Adrenal gland (tissue), 12 donors: ENCODE measurements around the gene PAFAH1B2. TPM values are rescaled to one million over a fixed set of nuclear protein-coding genes. Genes with fewer than 3 reads are reported as not detected.

Experiments used
- DNase-seq, 7 donors: peaks; one replicate each; pipeline ENCODE4 v3.0.0-alpha.2; 2019 to 2020
- H3K27ac ChIP-seq, 5 donors: fragments of 200-600 bp; sonication (generic) in 4 of 5; 1 replicate in 3 of 5; 2 replicates in 2 of 5; pipeline versions ENCODE4 v1.5.1 to v1.8.0; 2016 to 2020; ENCODE audit warnings: mild to moderate bottlenecking in 1 of 5
- H3K27me3 ChIP-seq: fragments of 200-600 bp; 2 replicates; pipeline ENCODE4 v1.8.0; 2021
- H3K36me3 ChIP-seq, 2 donors: fragments of 200-600 bp; replicated peaks in 1 of 2; 1 replicate in 1 of 2; 2 replicates in 1 of 2; pipeline versions ENCODE4 v1.5.1 to v1.8.0; 2018 to 2022
- H3K4me1 ChIP-seq, 2 donors: fragments of 200-600 bp; replicated peaks in 1 of 2; 1 replicate in 1 of 2; 2 replicates in 1 of 2; pipeline versions ENCODE4 v1.5.1 to v1.8.0; 2018 to 2021
- H3K4me3 ChIP-seq, 4 donors: fragments of 200-600 bp; sonication (generic) in 3 of 4; one replicate each; pipeline ENCODE4 v1.5.1; 2016 to 2018
- H3K9me3 ChIP-seq, 3 donors: fragments of 200-600 bp; sonication (generic) in 1 of 3; replicated peaks in 1 of 3; 1 replicate in 2 of 3; 2 replicates in 1 of 3; pipeline versions ENCODE4 v1.5.1 to v1.8.0; 2016 to 2021
- POLR2A ChIP-seq, 2 donors: fragments of 450-650 bp; IDR thresholded peaks; one replicate each; pipeline ENCODE4 v1.6.1; 2017; ENCODE audit warnings: antibody characterized with exemption in 2 of 2, mild to moderate bottlenecking in 2 of 2, moderate library complexity in 1 of 2
- WGBS, 4 donors: extraction: QIAGEN DNeasy Blood & Tissue Kit in 2 of 4; methylation state at CpG; one replicate each; pipeline versions ENCODE4 v1.1.5 to v1.1.7; 2013 to 2017; 5-methylcytosine and 5-hydroxymethylcytosine counted together
- intact Hi-C, 2 donors: fragments of 100-400 bp; cut with DNase I; formaldehyde crosslinking; loops; one replicate each; pipeline versions ENCODE4 v1.14.1 to v1.15.0; 2022 to 2023
- polyA plus RNA-seq, 3 donors: library from polyadenylated mRNA; stranded (reverse); fragments of 200-250 nt in 2 of 3; fragments of 350-450 nt in 1 of 3; fragmentation: Illumina TruSeq in 1 of 3; extraction: RNeasy Lipid Tissue Mini Kit (QIAGEN cat#74804) in 1 of 3; gene quantifications; one replicate each; pipeline ENCODE4 v1.2.3, GENCODE V29; 2013 to 2014
- total RNA-seq, 9 donors: library from RNA; depleted of rRNA in 4 of 9; stranded (reverse); fragments of >200 nt in 4 of 9; fragments of 120-200 nt in 1 of 9; fragmentation: NEBNext Ultra II Directional in 1 of 9; extraction: Animal tissue kit (Norgen Biotek cat#: 25700) in 1 of 9; gene quantifications; one replicate each; pipeline versions ENCODE4 v1.1.0 to v1.2.4, GENCODE V29; 2013 to 2023
- TF ChIP-seq, protein P1 (sequence below), 6 experiments: fragments of 450-650 bp in 4 of 6; fragments of 200-600 bp in 2 of 6; sonication (generic) in 1 of 6; IDR thresholded peaks; 1 replicate in 5 of 6; 2 replicates in 1 of 6; pipeline versions ENCODE4 v1.5.1 to v1.8.0; 2016 to 2021; ENCODE audit warnings: antibody characterized with exemption in 6 of 6, mild to moderate bottlenecking in 2 of 6, moderate library complexity in 1 of 6
- donor health status: healthy with polysubstance abuse.
- donor health status: Bipolar disorder and iron deficiency.
- donor health status: DM: yes; HTN: yes; CAD: no.
- donor health status: DM: no; HTN: no; CAD: no.
- donor health status: DM: no; HTN: no; CAD: no.
- donor health status: DM: yes; HTN: yes; CAD: no.

PAFAH1B2 gene
- total and polyA plus RNA-seq, 12 donors, result 19.6 to 144 (median 94.4) TPM

DNA sequence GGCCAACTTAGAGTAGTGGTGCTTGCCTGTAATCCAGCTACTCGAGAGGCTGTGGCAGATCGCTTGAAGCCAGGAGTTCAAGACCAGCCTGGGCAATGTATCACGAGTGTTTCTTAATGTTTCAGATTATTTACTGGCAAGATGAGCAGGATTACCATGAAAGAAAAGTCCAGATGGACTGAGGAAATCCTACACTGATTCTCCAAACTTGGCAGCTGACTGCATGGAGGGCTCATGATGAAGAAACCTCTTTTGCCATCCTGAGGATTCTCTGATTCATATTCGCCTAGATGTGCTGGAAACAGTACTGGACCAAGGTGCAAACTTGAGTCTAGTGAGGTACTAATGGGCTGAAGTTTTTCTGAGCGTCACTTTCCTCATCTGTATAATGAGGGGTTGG lies 31.7 kb downstream of the PAFAH1B2 start:
- 84 to 90% (median 86%) methylated on average over 5 of the region's 5 CpGs for WGBS, 4 donors
- no peak for DNase-seq
- H3K4me3 ChIP-seq, result no peak overlapping the region
- intact Hi-C loops, result no loop called here
- no peaks in the 10 kb centered on the region for H3K27me3 ChIP-seq
- TF ChIP-seq, protein P1, sequence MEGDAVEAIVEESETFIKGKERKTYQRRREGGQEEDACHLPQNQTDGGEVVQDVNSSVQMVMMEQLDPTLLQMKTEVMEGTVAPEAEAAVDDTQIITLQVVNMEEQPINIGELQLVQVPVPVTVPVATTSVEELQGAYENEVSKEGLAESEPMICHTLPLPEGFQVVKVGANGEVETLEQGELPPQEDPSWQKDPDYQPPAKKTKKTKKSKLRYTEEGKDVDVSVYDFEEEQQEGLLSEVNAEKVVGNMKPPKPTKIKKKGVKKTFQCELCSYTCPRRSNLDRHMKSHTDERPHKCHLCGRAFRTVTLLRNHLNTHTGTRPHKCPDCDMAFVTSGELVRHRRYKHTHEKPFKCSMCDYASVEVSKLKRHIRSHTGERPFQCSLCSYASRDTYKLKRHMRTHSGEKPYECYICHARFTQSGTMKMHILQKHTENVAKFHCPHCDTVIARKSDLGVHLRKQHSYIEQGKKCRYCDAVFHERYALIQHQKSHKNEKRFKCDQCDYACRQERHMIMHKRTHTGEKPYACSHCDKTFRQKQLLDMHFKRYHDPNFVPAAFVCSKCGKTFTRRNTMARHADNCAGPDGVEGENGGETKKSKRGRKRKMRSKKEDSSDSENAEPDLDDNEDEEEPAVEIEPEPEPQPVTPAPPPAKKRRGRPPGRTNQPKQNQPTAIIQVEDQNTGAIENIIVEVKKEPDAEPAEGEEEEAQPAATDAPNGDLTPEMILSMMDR (IDR thresholded peaks at IDR 0.05), result no peak
- no peak for TF ChIP-seq POLR2A (IDR thresholded peaks at IDR 0.05)
- peaks cover 0 to 4% of the 10 kb centered on the region in 2 donors for H3K36me3 ChIP-seq
- H3K27ac ChIP-seq, result no peak overlapping the region
- peaks cover 20 to 47% of the 10 kb centered on the region in 2 donors for H3K4me1 ChIP-seq
- no peaks in the 10 kb centered on the region for H3K9me3 ChIP-seq

- TF ChIP-seq POLR2A (IDR thresholded peaks at IDR 0.05), result no peak
- TF ChIP-seq, protein P1 (IDR thresholded peaks at IDR 0.05), result no peak
- 70 to 88% (median 72%) methylated on average over 1 of the region's 1 CpG for WGBS, 4 donors
- no peak overlapping the region for H3K27ac ChIP-seq
These were observed 32.1 kb downstream of the PAFAH1B2 start for GRCh38 chr11:117176186-117176585.

GRCh38 chr11:117177534-117178209 lies 33.6 kb downstream of the PAFAH1B2 start:
- H3K27me3 ChIP-seq, result no peaks in the 10 kb centered on the region
- WGBS, 4 donors, result 70 to 81% (median 76%) methylated on average over 9 to 10 of the region's 10 CpGs
- TF ChIP-seq, protein P1 (IDR thresholded peaks at IDR 0.05), result no peak
- no peak for TF ChIP-seq POLR2A (IDR thresholded peaks at IDR 0.05)
- H3K4me3 ChIP-seq, result peak overlapping the region in 1 of 4 donors; percentile 82
- peaks cover 0 to 8% of the 10 kb centered on the region in 2 donors for H3K36me3 ChIP-seq
- peak in 3 of 7 donors; percentile 16 to 51 (median 23) for DNase-seq
- no peaks in the 10 kb centered on the region for H3K9me3 ChIP-seq
- intact Hi-C loops, result no loop called here
- H3K27ac ChIP-seq, result peak overlapping the region in 3 of 5 donors; percentile 91 to 93 (median 93)
- peaks cover 25 to 39% of the 10 kb centered on the region in 2 donors for H3K4me1 ChIP-seq

More at GRCh38 chr11:117176186-117176585, 32.1 kb downstream of the PAFAH1B2 start:
- intact Hi-C loops, result no loop called here
- Histone ChIP-seq H3K36me3 (no peaks in the 10 kb centered on the region), H3K27me3 (no peaks in the 10 kb centered on the region), H3K9me3 (no peaks in the 10 kb centered on the region), H3K4me3 (no peak overlapping the region), H3K4me1 (peaks cover 25 to 47% of the 10 kb centered on the region in 2 donors)
- DNase-seq, result peak in 3 of 7 donors; percentile 7 to 44 (median 23)

DNA sequence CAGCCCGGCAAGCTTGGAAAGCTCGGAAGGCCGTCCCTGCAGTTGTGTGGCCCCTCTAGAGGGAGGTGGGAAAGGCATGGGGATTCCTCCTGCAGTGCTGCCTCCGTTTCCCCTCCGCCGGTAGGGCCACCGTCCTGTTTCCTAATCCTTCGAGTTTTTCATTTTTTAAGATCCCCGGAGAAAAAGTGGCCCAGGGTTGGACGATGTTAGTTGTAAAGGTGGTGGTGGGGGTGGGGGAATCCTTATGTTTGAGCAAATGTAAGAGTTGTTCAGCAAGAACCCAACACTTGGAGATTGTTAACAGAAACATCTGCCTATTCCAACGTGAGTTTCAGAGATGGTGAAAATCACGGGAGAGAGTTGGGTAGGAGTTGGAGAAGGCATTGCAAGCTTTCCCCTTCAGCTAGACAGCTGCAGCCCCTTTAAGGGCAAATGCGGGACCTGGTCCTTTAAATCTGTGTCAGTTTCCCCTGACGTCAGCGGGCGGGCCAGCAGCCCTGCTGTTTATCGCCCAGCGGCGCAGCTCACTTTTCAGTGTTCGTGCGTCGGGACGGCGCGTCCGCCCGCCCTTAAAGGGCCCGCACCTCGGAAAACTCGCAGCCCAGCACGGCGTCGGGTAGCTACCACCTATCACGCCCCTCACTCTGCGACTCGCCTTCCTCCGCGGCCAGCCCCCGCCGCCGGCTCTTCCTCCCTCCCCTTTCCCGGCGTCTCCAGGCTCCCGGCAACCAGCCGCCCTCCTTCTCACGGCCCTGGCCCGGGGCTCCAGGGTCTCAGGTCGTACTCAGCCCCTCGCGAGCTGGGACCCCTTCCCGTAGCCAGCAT lies 34.3 kb downstream of the PAFAH1B2 start, which contains the start of gene SIDT2:
SIDT2 (plus strand) TSS at position 534 of the 825 bp plus-strand sequence. CDS start 521 bp downstream, outside the sequence.
- Histone ChIP-seq H3K4me1 (peaks cover 25 to 32% of the 10 kb centered on the region in 2 donors), H3K9me3 (no peaks in the 10 kb centered on the region), H3K27ac (peak within 1 kb of the TSS; percentile 55 to 93 (median 91)), H3K27me3 (no peaks in the 10 kb centered on the region), H3K36me3 (peaks cover 0 to 14% of the 10 kb centered on the region in 2 donors), H3K4me3 (peak within 1 kb of the TSS; percentile 50 to 97 (median 76))
- peak; percentile 91 to 98 (median 95) for DNase-seq
- intact Hi-C loops, result no loop called here
- TF ChIP-seq, protein P1 (IDR thresholded peaks at IDR 0.05), result peak in 1 of 6 experiments; percentile 9
- peak; percentile 84 to 97 for TF ChIP-seq POLR2A (IDR thresholded peaks at IDR 0.05)
- WGBS, 4 donors, result 1% methylated on average over 37 to 51 of the region's 51 CpGs
